PC-9 (cell line): ENCODE data around the gene TRIB2. TPM values are rescaled to one million over a fixed set of nuclear protein-coding genes. Genes with fewer than 3 reads are reported as not detected.

ENCODE experiments used
- BruUV-seq: library from RNA; stranded (reverse); fragments of 400-500 nt; replicated peaks from 2 replicates; lab custom pipeline; 2021; lab: Mats Ljungman, UMichigan
- CTCF ChIA-PET: fragments of 300-600 bp; sonication (Branson Sonifier 250); formaldehyde crosslinking; loops from one replicate; lab custom pipeline; 2022; ENCODE audit warnings: antibody characterized with exemption; lab: Charles Lee
- POLR2A ChIA-PET: fragments of 300-600 bp; sonication (Branson Sonifier 250); formaldehyde crosslinking; loops from one replicate; lab custom pipeline; 2022; ENCODE audit warnings: antibody characterized with exemption; ENCODE audit not compliant: unreplicated experiment; lab: Charles Lee
- DNase-seq, 2 experiments: peaks; one replicate each; pipeline versions ENCODE4 v3.0.0 to v3.0.0-alpha.2; 2015 to 2022; ENCODE audit warnings: mixed read lengths in 1 of 2
- H2AFZ ChIP-seq: fragments of 200-600 bp; sonication (generic); 2 replicates; pipeline ENCODE4 v1.8.1; 2017; ENCODE audit warnings: antibody characterized with exemption
- H3F3A ChIP-seq: fragments of 200-600 bp; sonication (generic); 2 replicates; pipeline ENCODE4 v1.8.1; 2017; ENCODE audit warnings: antibody characterized with exemption, mild to moderate bottlenecking, low read depth; ENCODE audit not compliant: insufficient read depth
- H3K27ac ChIP-seq: fragments of 200-600 bp; sonication (generic); 2 replicates; pipeline ENCODE4 v1.6.1; 2016; ENCODE audit warnings: mixed run types
- H3K27me3 ChIP-seq: fragments of 200-600 bp; sonication (generic); 2 replicates; pipeline ENCODE4 v1.6.1; 2016; ENCODE audit warnings: low read depth, mixed run types; ENCODE audit not compliant: insufficient read depth
- H3K36me3 ChIP-seq: fragments of 200-600 bp; sonication (generic); 2 replicates; pipeline ENCODE4 v1.6.1; 2016; ENCODE audit warnings: low read depth, mixed run types
- H3K4me1 ChIP-seq: fragments of 200-600 bp; sonication (generic); replicated peaks from 2 replicates; pipeline ENCODE4 v1.6.1; 2016; ENCODE audit warnings: mixed run types; ENCODE audit not compliant: insufficient read depth
- H3K4me2 ChIP-seq: fragments of 200-600 bp; sonication (generic); 2 replicates; pipeline ENCODE4 v1.6.1; 2017; ENCODE audit warnings: mixed run types
- H3K4me3 ChIP-seq: fragments of 200-600 bp; sonication (generic); 2 replicates; pipeline ENCODE4 v1.6.1; 2016; ENCODE audit warnings: mixed run types
- H3K79me2 ChIP-seq: fragments of 200-600 bp; sonication (generic); 2 replicates; pipeline ENCODE4 v1.6.1; 2017; ENCODE audit warnings: low read depth, mixed run types
- H3K9me2 ChIP-seq: fragments of 200-600 bp; sonication (generic); 2 replicates; pipeline ENCODE4 v1.8.1; 2017; ENCODE audit warnings: mild to moderate bottlenecking; ENCODE audit not compliant: insufficient read depth
- H3K9me3 ChIP-seq: fragments of 200-600 bp; sonication (generic); 2 replicates; pipeline ENCODE4 v1.8.1; 2016; ENCODE audit warnings: low read depth; ENCODE audit not compliant: insufficient read depth
- H4K20me1 ChIP-seq: fragments of 200-600 bp; sonication (generic); 2 replicates; pipeline ENCODE4 v1.8.1; 2017; ENCODE audit not compliant: insufficient read depth
- EZH2 ChIP-seq: fragments of 200-600 bp; sonication (generic); IDR thresholded peaks from 2 replicates; pipeline ENCODE4 v1.8.0; 2017; ENCODE audit warnings: antibody characterized with exemption, low read depth
- intact Hi-C: fragments of 100-400 bp; cut with micrococcal nuclease; formaldehyde crosslinking; loops from one replicate; pipeline ENCODE4 v1.10.0; 2022; ENCODE audit not compliant: unreplicated experiment
- total RNA-seq: library from RNA; stranded (reverse); gene quantifications from 2 replicates; pipeline ENCODE4 v1.2.3, GENCODE V29; 2021
- TF ChIP-seq, protein P1 (sequence below): fragments of 200-600 bp; sonication (generic); conservative IDR thresholded peaks from 2 replicates; pipeline ENCODE4 v1.6.1; 2017; ENCODE audit warnings: mixed run types, antibody characterized with exemption, mild to moderate bottlenecking, moderate library complexity

Gene TRIB2
- total RNA-seq, 1 experiment from 2014 or later: 18.9 TPM

DNA sequence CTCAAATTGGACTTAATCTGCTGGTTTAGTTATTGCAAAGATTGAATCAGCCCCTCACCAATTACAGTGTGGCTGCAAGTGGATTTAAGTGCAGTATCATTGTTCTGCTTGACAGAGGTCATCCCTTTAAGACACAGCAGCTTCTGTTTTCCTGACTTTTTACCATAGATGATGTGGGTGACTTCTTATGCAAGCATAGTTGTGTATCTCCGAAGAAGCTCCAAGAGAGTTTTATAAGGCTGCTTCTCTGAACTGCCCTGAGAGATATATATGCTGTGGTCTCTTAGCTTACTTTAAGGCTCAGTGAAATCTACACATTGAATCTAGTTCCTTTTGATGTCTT is 3.5 kb downstream of the TRIB2 start:
- Histone ChIP-seq H4K20me1 (peaks cover 44% of the 10 kb centered on the region), H3K27me3 (no peaks in the 10 kb centered on the region), H3K27ac (peak overlapping the region; percentile 94), H3K36me3 (peaks cover 48% of the 10 kb centered on the region), H3K79me2 (peaks cover 91% of the 10 kb centered on the region), H2AFZ (no peak overlapping the region), H3K9me3 (no peaks in the 10 kb centered on the region), H3K4me2 (peak overlapping the region; percentile 93), H3K4me3 (peak overlapping the region; percentile 96), H3K9me2 (no peaks in the 10 kb centered on the region), H3F3A (peaks cover 27% of the 10 kb centered on the region), H3K4me1 (peaks cover 32% of the 10 kb centered on the region)
- ChIA-PET CTCF (interaction anchor here (0.6 to 1.2 kb wide), 2 partner anchors 210 to 769 kb away, joined by 3 to 6 read pairs; no protein-coding TSS in a partner anchor), POLR2A (interaction anchor here (0.6 kb wide), 1 partner anchor 17 kb away, joined by 3 read pairs; no protein-coding TSS in a partner anchor)
- TF ChIP-seq, protein P1, sequence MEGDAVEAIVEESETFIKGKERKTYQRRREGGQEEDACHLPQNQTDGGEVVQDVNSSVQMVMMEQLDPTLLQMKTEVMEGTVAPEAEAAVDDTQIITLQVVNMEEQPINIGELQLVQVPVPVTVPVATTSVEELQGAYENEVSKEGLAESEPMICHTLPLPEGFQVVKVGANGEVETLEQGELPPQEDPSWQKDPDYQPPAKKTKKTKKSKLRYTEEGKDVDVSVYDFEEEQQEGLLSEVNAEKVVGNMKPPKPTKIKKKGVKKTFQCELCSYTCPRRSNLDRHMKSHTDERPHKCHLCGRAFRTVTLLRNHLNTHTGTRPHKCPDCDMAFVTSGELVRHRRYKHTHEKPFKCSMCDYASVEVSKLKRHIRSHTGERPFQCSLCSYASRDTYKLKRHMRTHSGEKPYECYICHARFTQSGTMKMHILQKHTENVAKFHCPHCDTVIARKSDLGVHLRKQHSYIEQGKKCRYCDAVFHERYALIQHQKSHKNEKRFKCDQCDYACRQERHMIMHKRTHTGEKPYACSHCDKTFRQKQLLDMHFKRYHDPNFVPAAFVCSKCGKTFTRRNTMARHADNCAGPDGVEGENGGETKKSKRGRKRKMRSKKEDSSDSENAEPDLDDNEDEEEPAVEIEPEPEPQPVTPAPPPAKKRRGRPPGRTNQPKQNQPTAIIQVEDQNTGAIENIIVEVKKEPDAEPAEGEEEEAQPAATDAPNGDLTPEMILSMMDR: no peak
- no peak for TF ChIP-seq EZH2
- BruUV-seq: no TSS peak
- intact Hi-C loops: no loop called here
- peak in 1 of 2 experiments; percentile 33 for DNase-seq

DNA sequence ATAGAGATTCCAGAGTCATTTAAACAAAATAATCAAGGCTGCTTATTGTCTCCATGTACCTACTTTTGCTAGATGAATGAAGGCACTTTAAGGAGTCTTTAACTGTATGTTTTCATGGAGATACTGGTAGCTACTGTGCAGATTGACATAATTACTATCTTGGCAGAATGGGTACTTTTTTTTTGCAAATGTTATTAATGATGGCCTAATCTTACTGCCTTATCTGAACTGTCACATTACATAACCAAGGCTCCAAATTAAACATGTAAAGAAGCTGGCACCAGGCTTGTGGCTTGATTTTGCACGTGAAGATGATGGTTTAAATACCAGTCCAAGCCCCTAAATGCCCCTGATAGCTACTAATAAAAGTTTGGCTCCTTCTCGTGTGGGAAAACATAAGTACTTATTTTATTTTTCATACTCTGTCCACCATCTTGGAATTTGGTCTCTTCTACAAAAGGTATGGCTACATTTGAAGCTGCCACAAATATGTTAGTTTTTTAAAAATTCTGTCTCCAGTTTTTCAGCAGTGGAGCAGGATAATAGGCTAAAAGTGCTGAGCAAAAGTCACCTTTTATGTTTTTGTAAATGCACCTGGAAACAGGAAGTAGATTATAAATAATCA is 4.1 kb downstream of the TRIB2 start:
- no peaks in the 10 kb centered on the region for H3K27me3 ChIP-seq
- CTCF ChIA-PET: interaction anchor here (0.6 to 1.2 kb wide), 2 partner anchors 209 to 769 kb away, joined by 3 to 6 read pairs; no protein-coding TSS in a partner anchor

DNA sequence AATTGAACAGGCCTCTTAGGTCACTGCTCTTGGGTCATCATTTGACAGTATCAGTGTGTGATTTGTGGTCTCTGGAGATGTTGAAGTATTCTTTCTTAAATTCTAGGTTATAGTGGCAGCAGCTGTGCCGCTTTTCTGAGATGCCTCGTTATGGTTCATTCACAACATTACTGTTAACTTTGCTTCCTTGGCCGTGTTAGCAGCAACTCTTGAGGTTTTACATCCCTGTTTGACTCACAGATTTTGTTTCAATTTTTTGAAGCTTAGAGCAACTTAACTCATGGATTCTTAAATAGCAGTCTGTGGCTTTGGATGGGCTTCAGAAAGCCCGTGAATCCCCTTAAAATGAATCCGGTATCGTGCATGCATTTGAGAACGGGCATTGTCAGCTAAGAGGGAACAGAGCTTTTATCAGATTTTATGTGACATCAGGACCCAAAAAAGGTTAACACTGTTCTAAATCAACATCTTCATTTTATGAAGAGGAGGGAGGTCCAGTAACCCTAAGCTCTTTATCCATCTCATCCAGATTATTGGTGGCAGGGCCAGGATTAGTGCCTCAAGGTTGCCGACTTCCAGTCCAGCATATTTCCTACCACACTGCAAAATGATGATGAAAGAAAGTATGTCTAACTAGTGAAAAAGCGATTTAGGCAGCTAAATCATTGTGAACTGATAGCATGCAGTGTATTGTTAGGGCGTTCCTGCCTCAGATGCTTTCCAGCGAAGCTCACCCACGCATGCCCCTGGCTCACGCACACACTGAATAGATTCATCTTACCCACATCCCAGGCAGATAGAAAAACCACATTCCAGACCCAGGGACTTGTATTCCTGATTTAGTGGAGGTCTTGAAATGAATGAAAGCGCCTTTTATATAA is 5.1 kb downstream of the TRIB2 start:
- ChIA-PET POLR2A (no interaction called here), CTCF (no interaction called here)
- no peak for DNase-seq
- Histone ChIP-seq H4K20me1 (peaks cover 47% of the 10 kb centered on the region), H3K79me2 (peaks cover 100% of the 10 kb centered on the region), H3F3A (peaks cover 16% of the 10 kb centered on the region; the same call in 1 of the 2 replicates), H3K9me2 (no peaks in the 10 kb centered on the region), H3K36me3 (peaks cover 63% of the 10 kb centered on the region), H3K27ac (peak overlapping the region; percentile 94), H3K4me1 (peaks cover 27% of the 10 kb centered on the region), H3K4me2 (peak overlapping the region; percentile 93), H3K27me3 (no peaks in the 10 kb centered on the region), H2AFZ (no peak overlapping the region), H3K9me3 (no peaks in the 10 kb centered on the region), H3K4me3 (peak overlapping the region; percentile 96)
- TF ChIP-seq, protein P1: no peak
- TF ChIP-seq EZH2: no peak
- intact Hi-C loops: no loop called here
- no TSS peak for BruUV-seq

More for the DNA sequence above, 4.1 kb downstream of the TRIB2 start:
- peak overlapping the region; percentile 96 for H3K4me3 ChIP-seq
- H3K79me2 ChIP-seq: peaks cover 94% of the 10 kb centered on the region
- POLR2A ChIA-PET: interaction anchor here (0.6 kb wide), 1 partner anchor 18 kb away, joined by 3 read pairs; no protein-coding TSS in a partner anchor
- peaks cover 20% of the 10 kb centered on the region; the same call in 1 of the 2 replicates for H3F3A ChIP-seq
- peaks cover 54% of the 10 kb centered on the region for H3K36me3 ChIP-seq
- peak overlapping the region; percentile 94 for H3K27ac ChIP-seq
- TF ChIP-seq, protein P1: no peak
- no peak for TF ChIP-seq EZH2
- H4K20me1 ChIP-seq: peaks cover 47% of the 10 kb centered on the region
- no peak overlapping the region for H2AFZ ChIP-seq
- peaks cover 27% of the 10 kb centered on the region for H3K4me1 ChIP-seq
- H3K4me2 ChIP-seq: peak overlapping the region; percentile 93
- H3K9me3 ChIP-seq: no peaks in the 10 kb centered on the region
- intact Hi-C loops: no loop called here
- no peaks in the 10 kb centered on the region for H3K9me2 ChIP-seq
- DNase-seq: no peak
- no TSS peak for BruUV-seq
